A204.1 (cell line): ENCODE measurements around the gene CARMIL1.

ENCODE experiments used
- FAIRE-seq: peaks from 2 replicates; lab custom pipeline; 2012; peaks lifted over from hg19 to GRCh38; lab: Jason Lieb, UNC

The CARMIL1 gene

DNA sequence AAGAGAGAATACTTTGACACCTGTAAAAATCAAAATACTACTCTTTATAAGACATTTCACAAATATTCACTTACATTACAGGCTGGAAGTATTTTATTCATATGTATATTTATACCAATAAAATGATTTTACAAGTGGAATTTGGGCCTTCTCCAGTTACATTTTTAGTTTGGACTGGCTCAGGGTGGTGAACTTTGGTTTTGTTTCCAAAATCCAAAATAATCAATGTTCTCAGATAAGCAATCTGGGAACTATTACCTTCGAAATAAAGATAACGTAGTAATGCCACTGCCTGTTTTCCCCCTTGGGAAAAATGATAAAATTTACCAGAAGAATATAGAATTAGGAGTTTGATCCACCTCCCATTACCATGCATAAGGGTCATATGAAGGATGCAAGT lies 341.2 kb downstream of the CARMIL1 start:
- FAIRE-seq, result no peak

DNA sequence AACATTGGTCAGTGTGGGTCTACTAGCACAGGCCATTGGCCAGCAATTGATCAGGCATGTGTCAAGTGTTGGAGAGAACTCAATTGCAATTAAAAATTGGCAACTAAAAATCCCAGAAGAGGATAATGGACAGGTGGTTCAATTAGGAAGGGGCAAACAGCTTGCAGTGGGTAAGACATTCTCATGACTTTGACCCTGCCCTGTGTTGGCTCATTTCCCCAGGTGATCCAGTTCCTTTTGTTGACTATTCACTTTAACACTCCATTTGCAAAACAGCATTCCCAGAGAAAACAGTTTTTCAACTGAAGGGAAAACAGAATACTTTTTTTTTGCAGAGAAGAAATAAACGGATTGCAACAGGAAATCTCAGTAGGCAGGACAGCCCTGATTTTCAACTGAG lies 343.9 kb downstream of the CARMIL1 start:
- no peak for FAIRE-seq

DNA sequence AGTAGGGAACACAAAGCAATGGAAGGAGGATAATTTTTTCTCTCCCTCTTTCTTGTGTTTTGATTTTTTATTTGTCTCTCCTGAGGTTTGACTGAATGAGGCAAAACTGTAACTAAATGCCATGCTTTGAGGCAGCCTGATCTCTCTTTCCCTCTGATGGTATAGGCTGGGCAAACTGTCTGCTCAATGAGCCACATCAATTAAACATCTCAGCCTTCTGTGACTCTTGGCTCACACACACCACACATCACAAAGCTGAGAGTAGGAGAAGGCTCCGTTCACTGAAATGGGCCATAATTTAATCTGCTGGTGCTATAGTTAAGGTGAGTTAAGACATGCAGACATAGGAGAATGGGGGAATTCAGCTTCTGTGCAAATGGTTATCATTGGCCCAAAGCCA lies 344.7 kb downstream of the CARMIL1 start:
- FAIRE-seq, result no peak

DNA sequence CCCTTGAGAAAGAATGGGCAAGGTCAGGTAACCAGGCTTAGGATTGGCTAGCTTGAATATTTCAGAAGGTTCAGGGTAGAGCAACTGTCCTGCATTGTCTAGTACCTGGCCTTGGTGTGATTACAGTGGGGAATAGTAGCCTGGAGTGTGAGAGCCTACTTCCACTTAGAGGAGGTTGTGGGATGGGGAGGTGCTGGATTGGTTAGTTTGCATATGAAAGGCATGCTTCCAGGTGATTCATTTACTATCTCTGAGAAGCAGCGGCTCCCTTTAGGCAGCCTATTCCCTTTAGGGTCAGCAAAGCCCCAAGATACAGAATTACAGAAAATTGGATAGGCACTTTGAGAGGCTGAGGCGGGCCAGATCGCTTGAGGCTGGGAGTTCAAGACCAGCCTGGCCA lies 347.8 kb downstream of the CARMIL1 start:
- no peak for FAIRE-seq

DNA sequence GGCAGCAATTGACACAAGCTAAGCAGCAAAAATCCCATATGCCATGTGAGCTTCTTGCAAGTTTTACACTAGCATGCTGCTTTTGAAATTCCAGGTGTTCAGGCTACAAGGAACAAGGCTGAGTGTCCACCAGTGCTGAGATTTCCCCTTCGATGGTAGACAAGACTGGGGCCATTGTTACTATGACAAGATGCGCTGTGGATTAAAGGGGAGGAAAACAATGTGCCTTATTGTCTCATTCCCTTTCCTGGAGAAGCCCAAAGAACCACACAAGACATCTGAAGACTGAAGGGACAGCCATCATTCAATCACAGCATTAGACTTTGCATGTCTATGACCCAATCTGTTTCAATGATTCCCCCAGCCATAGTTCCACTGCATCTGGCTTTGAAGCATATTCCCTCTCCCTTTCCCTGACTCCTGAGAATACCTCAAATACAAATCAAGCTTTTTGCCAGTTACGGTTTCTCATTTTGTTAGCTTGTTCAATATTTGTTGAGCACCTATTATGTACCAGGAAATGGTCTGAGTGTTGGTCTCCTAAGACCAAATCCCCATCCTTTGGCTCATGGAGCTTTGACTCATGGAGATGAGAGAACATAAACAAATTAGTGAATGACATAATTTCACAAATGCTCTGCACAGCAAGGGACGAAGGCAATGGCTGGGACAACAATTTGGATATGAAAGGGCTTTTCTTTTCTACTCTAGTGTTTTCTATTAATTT lies 349.5 kb downstream of the CARMIL1 start:
- FAIRE-seq, result no peak

DNA sequence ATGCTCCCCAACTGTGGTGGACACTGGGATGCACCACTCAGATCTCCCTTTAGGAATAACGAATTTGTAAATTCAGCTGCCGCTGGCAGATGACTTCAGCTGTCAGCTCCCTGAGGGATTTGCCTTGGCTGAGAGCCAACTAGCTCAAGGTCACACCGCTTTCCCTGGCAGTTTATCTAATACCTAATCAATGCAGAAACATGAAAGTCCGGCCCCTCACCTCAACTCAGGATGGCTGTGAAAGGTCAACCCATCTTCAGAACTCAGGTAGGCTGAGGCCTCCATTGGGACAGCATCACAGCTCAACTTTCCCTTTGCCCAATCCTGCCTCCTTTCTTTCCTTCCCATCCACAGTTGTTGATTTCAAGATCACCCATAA lies 350.0 kb downstream of the CARMIL1 start:
- no peak for FAIRE-seq

DNA sequence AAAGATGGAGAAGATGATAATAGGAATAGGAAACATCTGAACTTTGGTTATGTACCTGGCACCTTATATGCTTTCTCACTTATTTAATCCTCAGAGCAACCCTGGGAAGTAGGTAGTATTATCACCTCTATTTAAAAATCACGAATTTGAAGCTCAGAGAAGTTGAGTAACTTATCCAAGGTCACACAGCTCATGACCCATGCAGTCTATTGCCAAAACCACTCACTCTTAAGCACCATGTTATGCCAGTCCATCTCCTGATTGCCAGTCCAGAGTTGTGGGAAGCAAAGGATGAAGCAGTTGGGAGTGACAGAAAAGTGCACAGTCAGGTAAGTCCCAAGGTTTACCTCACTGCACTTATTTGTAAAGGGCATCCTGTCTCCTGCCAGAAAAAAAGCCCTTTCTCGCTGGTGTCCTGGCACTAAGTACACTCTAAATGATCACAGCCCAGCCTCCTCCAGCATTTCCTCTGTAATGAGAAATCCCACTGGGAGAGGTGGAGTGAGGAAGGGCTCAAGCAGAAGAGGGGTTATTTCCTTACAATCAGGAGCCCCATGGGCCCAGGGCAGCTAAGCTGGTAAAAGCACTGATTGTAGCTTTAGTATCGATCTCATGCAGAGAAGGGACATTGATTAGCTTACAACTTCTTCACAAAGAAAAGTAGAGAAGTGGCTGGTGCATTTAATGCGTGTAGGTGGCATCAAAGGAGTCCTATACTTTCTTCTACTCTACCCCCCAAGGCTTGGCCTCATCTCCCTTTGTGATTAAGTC lies 351.5 kb downstream of the CARMIL1 start:
- FAIRE-seq, result no peak

DNA sequence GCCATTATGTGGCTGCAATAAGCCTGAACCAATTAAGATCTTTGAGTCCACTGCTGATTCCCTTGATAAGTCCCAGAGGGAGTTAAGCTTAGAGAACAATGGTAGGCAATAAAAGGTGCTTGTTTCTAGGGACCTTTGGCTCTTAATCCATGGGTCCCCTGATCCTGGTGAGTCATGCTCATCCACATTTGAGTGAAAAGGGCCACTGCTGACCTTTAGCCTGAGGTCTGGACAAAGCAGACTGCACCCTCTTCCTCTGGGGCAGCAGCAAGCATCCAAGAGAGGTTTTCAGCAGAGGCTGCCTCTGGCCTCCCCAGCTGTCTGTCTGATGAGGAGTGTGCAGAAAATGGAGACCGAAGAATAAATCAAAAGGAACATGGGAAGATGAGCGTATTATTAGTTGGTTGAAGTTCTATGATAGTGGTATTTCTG lies 356.7 kb downstream of the CARMIL1 start:
- FAIRE-seq, result no peak

DNA sequence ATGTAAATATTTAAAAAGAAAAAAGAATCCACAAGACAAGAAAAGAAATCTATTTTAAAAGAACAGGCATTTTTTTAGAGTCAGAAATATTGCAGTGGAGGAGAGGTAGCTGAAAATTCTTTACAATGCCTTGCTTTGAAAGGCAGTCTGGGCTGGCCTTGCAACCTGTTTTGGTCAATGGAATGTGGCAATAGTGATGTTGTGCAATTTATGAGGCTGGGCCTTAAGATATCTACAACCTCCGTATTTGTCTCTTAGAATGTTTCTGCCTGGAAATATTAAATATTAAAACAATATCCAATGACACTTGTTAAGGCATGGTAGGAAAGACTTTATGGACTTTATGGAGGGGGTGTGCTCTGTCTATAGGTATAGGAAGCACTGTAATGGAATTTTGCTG lies 358.0 kb downstream of the CARMIL1 start:
- FAIRE-seq, result no peak

DNA sequence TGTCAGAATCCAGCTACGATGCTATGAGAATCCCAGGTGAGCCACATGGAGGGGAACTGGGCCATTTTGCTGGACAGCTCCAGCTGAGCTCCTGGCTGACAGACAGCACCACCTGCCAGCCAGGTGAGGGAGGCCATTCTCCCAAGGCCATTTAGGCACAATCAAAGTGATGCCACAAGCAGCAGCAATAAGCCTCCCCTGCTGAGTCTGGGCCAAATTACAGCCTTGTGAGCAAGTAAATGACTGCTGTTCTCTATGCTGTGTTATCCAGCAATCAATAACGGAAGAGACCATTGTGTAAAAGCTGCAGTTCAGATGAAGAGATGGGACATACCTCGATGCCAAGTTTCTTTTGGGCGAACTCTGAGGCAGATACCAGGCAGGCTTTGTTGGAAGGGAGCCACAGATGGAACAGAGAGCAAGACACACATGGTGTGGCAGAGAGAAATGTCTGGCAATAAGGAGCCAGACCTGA lies 358.8 kb downstream of the CARMIL1 start:
- FAIRE-seq, result no peak

DNA sequence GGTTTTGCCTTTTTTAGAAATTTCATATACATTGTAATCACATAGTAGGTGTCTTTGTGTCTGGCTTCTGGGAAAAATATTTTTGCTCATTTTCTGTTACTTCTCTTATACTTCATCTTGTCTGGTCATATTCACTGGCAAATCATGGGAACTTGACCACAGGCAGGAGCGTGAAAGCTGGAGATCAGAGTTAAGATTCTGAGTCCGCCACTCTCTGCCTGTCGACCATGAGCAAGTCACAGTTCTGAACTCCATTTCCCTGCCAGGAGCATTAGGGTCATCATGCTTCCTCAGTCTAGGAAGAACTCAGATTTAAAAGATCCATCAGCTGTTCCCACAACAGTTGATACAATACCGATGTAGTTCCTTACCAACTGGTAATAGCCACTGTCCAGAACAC lies 360.5 kb downstream of the CARMIL1 start:
- FAIRE-seq, result no peak

DNA sequence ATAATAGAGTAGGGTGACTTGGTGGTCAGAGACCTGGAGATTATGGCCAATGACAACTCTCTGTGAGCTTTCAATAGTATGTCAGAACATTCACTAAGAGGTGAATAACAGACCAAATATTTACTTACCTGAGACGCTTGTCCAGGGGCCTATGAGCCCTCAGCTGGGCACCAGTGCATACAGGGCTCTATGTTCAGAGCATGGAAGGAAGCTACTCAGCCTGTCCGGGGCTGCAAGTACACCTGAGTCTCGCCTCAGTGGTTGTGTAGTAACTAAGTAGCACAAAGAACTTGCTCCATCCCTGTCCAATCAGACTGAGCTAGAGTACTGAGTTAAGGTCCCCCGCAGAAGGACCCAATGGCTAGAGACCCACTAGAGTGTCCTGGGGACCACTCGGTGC lies 361.3 kb downstream of the CARMIL1 start:
- FAIRE-seq, result no peak

DNA sequence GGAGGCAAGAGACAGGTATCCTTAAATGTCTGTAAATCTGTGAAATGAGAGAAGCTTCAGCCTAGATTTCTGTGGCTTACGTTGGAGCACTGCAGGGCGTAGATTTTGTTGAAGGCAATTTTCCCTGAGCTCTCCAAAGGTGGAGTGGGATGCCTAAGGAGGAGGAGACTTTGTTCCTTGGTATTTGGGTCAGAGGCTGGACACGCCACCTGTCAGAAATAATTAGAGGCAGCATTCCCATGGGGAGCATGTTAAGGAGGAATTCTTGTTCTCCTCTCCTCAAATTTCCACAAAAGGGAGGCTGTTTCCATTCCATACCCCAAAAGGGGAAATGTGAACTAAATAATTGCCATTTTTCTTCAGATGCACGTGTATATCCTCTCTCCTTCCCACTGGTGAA lies 361.7 kb downstream of the CARMIL1 start:
- no peak for FAIRE-seq

DNA sequence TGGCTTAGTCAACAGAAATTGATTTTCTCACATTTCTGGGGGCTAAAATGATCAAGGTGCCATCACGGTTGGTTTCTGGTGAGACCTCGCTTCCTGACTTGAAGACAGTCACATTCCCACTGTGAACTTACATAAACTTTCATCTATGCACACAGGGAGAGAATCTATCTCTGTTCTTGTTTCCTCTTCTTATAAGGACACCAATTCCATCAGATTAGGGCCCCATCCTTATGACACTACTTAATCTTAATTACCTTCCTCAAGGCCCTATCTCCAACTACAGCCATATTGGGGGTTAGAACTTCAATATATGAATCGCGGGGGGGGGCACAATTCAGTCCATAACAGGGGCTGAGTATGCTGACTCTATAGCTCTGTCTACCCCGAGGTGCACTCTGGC lies 362.2 kb downstream of the CARMIL1 start:
- FAIRE-seq, result no peak

DNA sequence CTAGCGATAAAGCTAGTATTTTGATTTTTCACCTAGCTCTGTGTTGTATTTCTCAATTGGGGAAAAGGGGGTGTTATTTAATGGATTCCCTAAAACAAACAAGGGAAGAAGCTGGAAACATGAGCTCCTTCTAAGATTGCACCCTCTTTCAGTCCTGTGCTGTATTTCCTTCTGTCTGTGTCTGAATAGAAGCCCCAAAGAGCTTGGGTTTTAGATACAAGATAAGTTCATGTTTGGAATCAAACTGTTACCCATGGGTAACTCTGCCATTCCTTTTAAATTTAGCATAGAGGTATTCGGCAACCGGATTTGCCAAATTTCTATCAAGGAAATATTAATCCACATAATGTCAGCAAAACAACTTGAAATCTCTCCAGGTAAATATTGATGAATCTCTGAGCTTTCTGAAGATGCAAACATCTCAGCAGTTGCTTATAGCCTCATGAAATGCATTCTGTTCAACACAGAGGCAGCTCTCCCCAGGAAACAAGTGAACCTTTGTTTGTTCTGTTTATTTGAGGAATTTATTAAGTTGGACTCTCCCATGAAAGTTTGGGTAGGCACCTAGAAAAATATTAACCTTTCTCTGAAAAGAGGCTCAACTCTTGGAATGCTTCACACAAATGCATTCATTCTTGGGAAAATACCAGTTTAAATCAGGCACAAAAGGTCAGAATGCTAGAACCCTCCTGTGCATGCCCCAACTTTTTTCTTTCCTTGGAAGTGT lies 362.9 kb downstream of the CARMIL1 start:
- FAIRE-seq, result no peak

DNA sequence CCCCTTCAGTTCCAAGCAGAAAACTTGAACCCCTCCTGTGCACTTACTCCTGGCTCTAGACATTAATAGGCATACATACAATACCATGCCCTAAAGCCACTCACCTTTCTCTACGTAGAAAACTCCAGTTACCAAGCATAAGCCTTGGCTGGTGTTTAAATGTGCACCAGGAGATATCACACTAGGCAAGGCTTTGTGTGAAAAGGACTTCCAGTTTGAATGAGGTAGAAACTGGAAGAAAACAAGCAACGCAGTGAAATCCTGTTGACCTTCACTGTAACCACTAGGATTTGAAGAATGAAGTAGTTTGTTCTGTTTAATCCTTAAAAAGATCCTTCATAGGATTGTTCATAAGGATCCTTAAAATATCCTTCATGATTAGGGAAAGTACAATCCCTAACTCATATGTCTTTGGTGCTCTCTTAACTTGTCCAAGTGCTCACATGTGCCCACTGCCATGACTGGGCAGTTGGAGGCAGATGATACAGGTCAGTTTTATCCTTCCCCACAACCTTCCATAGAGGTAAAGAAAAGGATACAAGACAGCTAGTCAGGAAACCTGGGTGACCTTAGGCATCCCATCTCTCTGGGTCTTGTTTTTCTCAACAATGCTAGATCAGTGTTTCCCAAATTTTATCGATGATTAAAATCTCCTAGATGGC lies 363.6 kb downstream of the CARMIL1 start:
- no peak for FAIRE-seq

DNA sequence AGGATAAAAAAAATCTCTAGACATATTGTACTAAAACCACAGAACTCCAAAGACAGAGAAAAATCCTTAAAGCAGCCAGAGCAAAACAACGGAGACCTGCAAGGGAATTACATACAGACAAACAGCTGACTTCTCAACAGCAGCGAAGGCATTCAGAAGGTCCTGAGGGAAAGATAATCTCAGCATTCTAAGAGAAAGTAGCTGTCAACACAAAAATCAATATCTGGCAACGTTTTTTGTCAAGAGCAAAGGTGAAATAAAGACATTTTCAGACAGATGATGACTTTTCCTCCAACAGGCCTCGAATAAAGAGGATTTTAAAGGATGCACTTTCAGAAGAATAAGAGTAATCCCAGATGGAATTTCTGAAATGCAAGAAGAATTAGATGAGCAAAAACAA lies 366.7 kb downstream of the CARMIL1 start:
- FAIRE-seq, result no peak

DNA sequence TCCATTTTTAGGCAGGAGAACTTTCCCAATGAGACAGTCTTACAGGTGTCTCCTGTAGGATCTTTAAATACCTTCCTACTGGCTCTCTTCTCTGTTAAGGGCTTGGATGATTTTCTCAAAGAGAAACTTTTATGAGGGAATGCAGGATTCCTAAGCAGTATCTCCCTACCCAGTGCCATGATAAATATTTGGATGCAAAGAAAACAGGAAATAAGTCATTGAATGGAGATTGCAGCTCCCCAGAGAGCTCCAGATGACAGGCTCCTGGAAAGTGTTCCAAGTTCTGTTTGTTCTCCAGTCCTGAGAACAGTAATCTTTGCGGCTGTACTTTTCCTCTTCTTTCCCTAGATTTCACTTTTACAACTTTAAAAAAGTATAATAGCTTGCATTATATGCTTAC lies 370.4 kb downstream of the CARMIL1 start:
- no peak for FAIRE-seq

DNA sequence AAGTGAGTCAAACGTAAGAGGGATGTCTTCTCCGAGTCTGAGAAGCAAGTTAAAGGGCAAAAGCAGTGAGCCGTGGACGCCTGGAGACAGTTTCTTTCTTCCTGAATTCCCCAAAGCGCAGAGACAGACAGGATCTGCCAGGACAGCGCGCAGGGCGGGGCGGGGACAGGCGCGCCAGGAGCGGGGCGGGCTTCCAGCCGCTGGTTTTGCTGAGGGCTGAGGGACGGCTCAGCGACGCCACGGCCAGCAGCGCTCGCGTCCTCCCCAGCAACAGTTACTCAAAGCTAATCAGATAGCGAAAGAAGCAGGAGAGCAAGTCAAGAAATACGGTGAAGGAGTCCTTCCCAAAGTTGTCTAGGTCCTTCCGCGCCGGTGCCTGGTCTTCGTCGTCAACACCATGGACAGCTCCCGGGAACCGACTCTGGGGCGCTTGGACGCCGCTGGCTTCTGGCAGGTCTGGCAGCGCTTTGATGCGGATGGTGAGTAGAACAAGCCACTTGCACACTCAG lies 372.9 kb downstream of the CARMIL1 start, which contains the start of gene SCGN:
Gene SCGN, plus strand, starts transcription at position 209 of the 509 bp plus-strand sequence. Its CDS starts 189 bp downstream, at position 398.
- no peak for FAIRE-seq

DNA sequence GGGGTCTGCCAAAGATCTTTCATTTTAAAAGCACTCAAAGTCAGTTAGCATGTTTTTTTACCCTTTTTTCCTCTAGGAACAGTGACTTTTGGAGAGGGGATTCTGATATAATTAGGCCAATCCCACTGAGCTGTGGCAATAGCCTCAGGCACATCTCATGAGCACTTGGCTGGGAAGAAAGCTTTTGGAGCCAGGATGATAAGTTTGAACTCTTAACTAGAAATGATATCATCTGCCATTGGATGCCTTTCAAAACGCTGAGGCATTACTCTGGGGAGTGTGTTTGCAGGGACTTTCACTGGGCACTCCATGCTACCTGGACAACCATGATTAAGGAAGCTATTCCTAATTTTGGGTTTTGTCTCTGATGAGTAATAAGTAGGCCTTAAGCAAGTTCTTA lies 376.5 kb downstream of the CARMIL1 start:
- FAIRE-seq, result no peak

DNA sequence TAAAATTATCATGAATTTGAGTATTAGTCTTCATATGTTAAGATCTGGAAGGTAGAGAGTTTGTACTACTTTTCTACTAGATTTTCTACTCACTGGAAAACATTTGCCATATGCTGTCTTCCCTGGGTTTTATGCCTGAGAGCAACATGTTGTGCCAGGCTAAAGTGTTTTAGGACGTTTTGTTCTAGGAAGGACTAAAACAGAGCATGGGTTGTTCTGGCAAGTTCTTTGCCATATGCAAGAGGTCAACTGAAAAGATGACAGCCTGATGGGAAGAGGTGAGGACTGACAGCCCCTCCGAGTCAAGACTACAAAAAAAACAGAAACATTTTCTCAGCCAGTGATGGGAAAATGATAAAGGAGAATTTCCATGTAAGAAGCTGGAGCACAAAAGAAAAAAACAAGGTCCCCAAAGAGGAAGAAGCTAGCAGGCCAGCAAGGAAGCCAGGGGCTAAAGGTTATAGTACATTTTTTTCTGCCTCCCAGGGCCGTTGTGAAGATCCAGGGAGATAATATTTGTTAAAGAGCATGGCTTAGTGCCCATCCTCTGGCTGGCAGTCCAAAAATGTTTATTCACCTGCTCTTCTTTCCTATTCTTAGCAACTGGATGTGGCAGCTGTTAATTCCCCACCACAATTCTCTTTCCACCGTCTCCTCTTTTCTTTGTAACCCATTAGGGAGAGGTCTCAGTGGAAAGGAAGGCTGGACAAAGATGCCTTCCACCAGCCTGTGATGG lies 380.6 kb downstream of the CARMIL1 start:
- FAIRE-seq, result no peak

DNA sequence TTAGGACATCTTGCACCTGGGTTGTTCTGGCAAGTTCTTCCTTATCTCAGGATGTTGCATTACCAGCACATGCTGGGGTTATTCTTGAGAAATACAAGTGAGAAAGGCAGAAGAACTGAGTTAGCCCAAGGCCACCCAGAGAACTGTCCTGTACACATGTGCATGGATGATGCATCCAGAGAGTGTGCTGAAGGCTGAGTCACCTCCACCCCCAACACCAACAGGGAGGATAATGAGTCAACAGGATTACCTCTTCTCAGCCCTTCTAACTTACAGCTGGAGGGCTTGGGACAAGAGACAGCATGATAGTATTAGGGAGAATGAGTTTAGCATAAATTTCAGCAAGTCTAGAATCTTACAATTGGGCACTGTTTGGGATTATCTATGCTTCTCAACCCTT lies 381.3 kb downstream of the CARMIL1 start:
- FAIRE-seq, result no peak
